K562 (cell line): ENCODE results near the gene KLK7. TPM values are rescaled to one million over a fixed set of nuclear protein-coding genes. Genes with fewer than 3 reads are reported as not detected.
A peak's percentile ranks its signal among the peaks of the same experiment; 100 is the strongest.

Experiments used
- ATAC-seq: fragments of 200-7000 bp; cut with Tn5 transposase; 3 replicates; pipeline ENCODE4 v1.9.1; 2020; ENCODE audit warnings: moderate library complexity
- BruUV-seq: library from RNA; stranded (reverse); fragments of 400-500 nt; replicated peaks from 2 replicates; lab custom pipeline; 2021; lab: Mats Ljungman, UMichigan
- CTCF ChIA-PET: fragments of 300-600 bp; formaldehyde crosslinking; extraction: SDS; loops from one replicate; lab custom pipeline; 2021; ENCODE audit warnings: low intra/inter-chr PET ratio; lab: Yijun Ruan, JAX
- POLR2A ChIA-PET: fragments of 300-600, 350-650 bp; sonication (Branson Sonifier 250); formaldehyde crosslinking; extraction: SDS; loops from one replicate; lab custom pipeline; 2021; ENCODE audit warnings: antibody characterized with exemption, inconsistent platforms; lab: Yijun Ruan, JAX
- DNase-seq, 4 experiments: peaks; one replicate each; pipeline versions ENCODE4 v3.0.0 to v3.0.0-alpha.2; 2011 to 2018; ENCODE audit warnings: low spot score in 3 of 4, mixed read lengths in 3 of 4; ENCODE audit errors: extremely low read depth in 1 of 4
- FAIRE-seq: peaks from 2 replicates; lab custom pipeline; 2011; peaks lifted over from hg19 to GRCh38; lab: Jason Lieb, UNC
- H2AFZ ChIP-seq: 2 replicates; pipeline ENCODE4 v1.6.0; 2011; ENCODE audit warnings: low read depth, low read length, control low read depth, inconsistent platforms
- H3K27ac ChIP-seq: fragments of 200-600 bp; 3 replicates; pipeline ENCODE4 v1.8.0; 2011; ENCODE audit warnings: low read depth, mild to moderate bottlenecking, control low read depth, inconsistent platforms, low read length, moderate library complexity, mixed read lengths; ENCODE audit errors: extremely low read depth
- H3K27me3 ChIP-seq, 2 experiments: fragments of 300-600 bp in 1 of 2; 2 replicates in 1 of 2; 3 replicates in 1 of 2; pipeline versions ENCODE4 v1.6.0 to v1.8.0; 2011; ENCODE audit warnings: inconsistent platforms in 2 of 2, low read length in 2 of 2, mild to moderate bottlenecking in 1 of 2, mixed read lengths in 1 of 2, moderate library complexity in 1 of 2; ENCODE audit not compliant: control insufficient read depth in 2 of 2, insufficient read depth in 2 of 2
- H3K36me3 ChIP-seq: fragments of 300-600 bp; 3 replicates; pipeline ENCODE4 v1.8.0; 2011; ENCODE audit warnings: mild to moderate bottlenecking, low read length, inconsistent platforms; ENCODE audit not compliant: control insufficient read depth, insufficient read depth
- H3K4me1 ChIP-seq, 2 experiments: fragments of 200-600 bp in 1 of 2; replicated peaks in 1 of 2; 2 replicates in 1 of 2; 3 replicates in 1 of 2; pipeline versions ENCODE4 v1.5.1 to v1.8.0; 2011; ENCODE audit warnings: inconsistent platforms in 2 of 2, low read length in 2 of 2, mild to moderate bottlenecking in 1 of 2, mixed read lengths in 1 of 2, moderate library complexity in 1 of 2; ENCODE audit not compliant: control insufficient read depth in 2 of 2, insufficient read depth in 2 of 2
- H3K4me2 ChIP-seq: 2 replicates; pipeline ENCODE4 v1.6.1; 2011; ENCODE audit warnings: low read length, control low read depth, inconsistent platforms, mixed read lengths; ENCODE audit not compliant: insufficient read depth
- H3K4me3 ChIP-seq: fragments of 200-600 bp; sonication (generic), shearing (Covaris generic); 2 replicates; pipeline ENCODE4 v1.5.1; 2016; ENCODE audit warnings: control low read depth, inconsistent platforms
- H3K79me2 ChIP-seq: fragments of 200-600 bp; 3 replicates; pipeline ENCODE4 v1.8.0; 2011; ENCODE audit warnings: low read length, inconsistent platforms; ENCODE audit not compliant: control insufficient read depth, insufficient read depth
- H3K9ac ChIP-seq, 2 experiments: 2 replicates each; pipeline versions ENCODE4 v1.6.0 to v1.6.1; 2011; ENCODE audit warnings: low read depth in 2 of 2, low read length in 2 of 2, control low read depth in 1 of 2, inconsistent platforms in 1 of 2, mild to moderate bottlenecking in 1 of 2, mixed read lengths in 1 of 2; ENCODE audit not compliant: insufficient read depth in 1 of 2
- H3K9me1 ChIP-seq: one replicate; pipeline ENCODE4 v1.6.0; 2011; ENCODE audit warnings: inconsistent platforms, mild to moderate bottlenecking, low read length, moderate library complexity; ENCODE audit not compliant: control insufficient read depth, insufficient read depth
- H3K9me3 ChIP-seq: replicated peaks from 2 replicates; pipeline ENCODE4 v1.5.1; 2011; ENCODE audit warnings: low read depth, low read length, inconsistent platforms; ENCODE audit not compliant: control insufficient read depth, insufficient read depth
- H4K20me1 ChIP-seq: replicated peaks from 2 replicates; pipeline ENCODE4 v1.6.1; 2011; ENCODE audit warnings: low read length, inconsistent platforms, mixed read lengths; ENCODE audit not compliant: control insufficient read depth, insufficient read depth
- ADNP ChIP-seq: fragments of 200-800 bp; sonication (Bioruptor generic); IDR thresholded peaks from 2 replicates; pipeline ENCODE4 v1.6.1; 2016; ENCODE audit warnings: missing genetic modification characterization, missing compliant biosample characterization
- BCOR ChIP-seq: fragments of 450-650 bp; IDR thresholded peaks from 2 replicates; pipeline ENCODE4 v1.6.1; 2016
- CHCHD3 ChIP-seq: fragments of 250-450 bp; sonication (Bioruptor Pico); IDR thresholded peaks from 2 replicates; pipeline ENCODE4 v2.1.2; 2022; ENCODE audit warnings: mild to moderate bottlenecking
- MEF2D ChIP-seq: conservative IDR thresholded peaks from 2 replicates; pipeline ENCODE4 v1.6.1; 2016; ENCODE audit warnings: low read depth, missing genetic modification characterization, missing compliant biosample characterization
- NR3C1 ChIP-seq: sonication (generic); formaldehyde crosslinking; IDR thresholded peaks from 2 replicates; pipeline ENCODE4 v1.8.1; 2022; ENCODE audit warnings: missing genetic modification reagents
- NRF1 ChIP-seq, 2 experiments: fragments of 450-650 bp; IDR thresholded peaks in 1 of 2; conservative IDR thresholded peaks in 1 of 2; 2 replicates each; pipeline ENCODE4 v1.6.1; 2014; ENCODE audit warnings: mild to moderate bottlenecking in 2 of 2
- PML ChIP-seq: IDR thresholded peaks from 2 replicates; pipeline ENCODE4 v1.6.1; 2012; ENCODE audit warnings: low read length, inconsistent platforms
- POLR2B ChIP-seq: fragments of 450-650 bp; IDR thresholded peaks from 2 replicates; pipeline ENCODE4 v1.6.1; 2018; ENCODE audit warnings: low read depth; ENCODE audit not compliant: partially characterized antibody
- RBM25 ChIP-seq: fragments of 200-400 bp; formaldehyde crosslinking; IDR thresholded peaks from 2 replicates; pipeline ENCODE4 v1.6.1; 2018; ENCODE audit warnings: low read length, low read depth, moderate library complexity; ENCODE audit not compliant: severe bottlenecking
- RCOR1 ChIP-seq, 2 experiments: IDR thresholded peaks; 2 replicates each; pipeline ENCODE4 v1.6.1; 2012; ENCODE audit warnings: low read depth in 2 of 2, low read length in 2 of 2, borderline replicate concordance in 1 of 2, improper control_type of control experiment in 1 of 2
- SOX6 ChIP-seq: fragments of 450-650 bp; IDR thresholded peaks from 2 replicates; pipeline ENCODE4 v1.6.1; 2014; ENCODE audit warnings: mild to moderate bottlenecking
- STAT5B ChIP-seq: fragments of 250-450 bp; sonication (Bioruptor Pico); IDR thresholded peaks from 2 replicates; pipeline ENCODE4 v1.8.0; 2021; ENCODE audit warnings: mild to moderate bottlenecking, inconsistent platforms
- ZNF239 ChIP-seq: fragments of 250-450 bp; sonication (Bioruptor Pico); IDR thresholded peaks from 2 replicates; pipeline ENCODE4 v1.4.0; 2020; ENCODE audit warnings: mild to moderate bottlenecking
- WGBS: fragments of 100-300 bp; shearing (Covaris generic); methylation state at CpG from one replicate; pipeline ENCODE4 v1.1.6; 2016; ENCODE audit warnings: low coverage, mixed read lengths; ENCODE audit not compliant: insufficient coverage; ENCODE audit errors: missing lambda C conversion rate; 5-methylcytosine and 5-hydroxymethylcytosine counted together
- in situ Hi-C: fragments of 300-500 bp; cut with MboI; formaldehyde crosslinking; loops from 4 replicates; pipeline ENCODE4 v1.15.0; 2018; ENCODE audit warnings: inconsistent platforms, mixed read lengths
- intact Hi-C: fragments of 100-400 bp; cut with micrococcal nuclease; formaldehyde crosslinking; loops from 2 replicates; pipeline ENCODE4 v1.14.2; 2022
- polyA plus RNA-seq, 8 experiments: library from polyadenylated mRNA; depleted of rRNA in 4 of 8; stranded (reverse) in 5 of 8; unstranded in 3 of 8; fragments of >200 nt; fragmentation: Nextera tagmentation in 2 of 8; fragmentation: Illumina TruSeq in 1 of 8; extraction: Ambion mirVana in 2 of 8; extraction: Trizol in 1 of 8; gene quantifications; 2 replicates each; pipeline versions ENCODE4 v1.2.1 to v1.2.3, GENCODE V29; 2011 to 2014; ENCODE audit warnings: inconsistent platforms in 1 of 8, missing spikeins in 1 of 8
- total RNA-seq, 7 experiments: library from RNA; depleted of rRNA in 6 of 7; stranded (reverse); fragments of >200 nt in 6 of 7; fragmentation: Illumina TruSeq in 2 of 7; extraction: Trizol in 2 of 7; gene quantifications; 2 replicates each; pipeline versions ENCODE4 v1.2.1 to v1.2.3, GENCODE V29; 2011 to 2021; ENCODE audit warnings: low replicate concordance in 1 of 7
- TF ChIP-seq, protein P1 (sequence below): fragments of 450-650 bp; formaldehyde crosslinking; IDR thresholded peaks from 2 replicates; pipeline ENCODE4 v1.4.0; 2020; ENCODE audit warnings: mild to moderate bottlenecking
- TF ChIP-seq, protein P2 (sequence below): sonication (generic); formaldehyde crosslinking; IDR thresholded peaks from 2 replicates; pipeline ENCODE4 v1.8.0; 2023; ENCODE audit warnings: mild to moderate bottlenecking, missing genetic modification reagents
- TF ChIP-seq, protein P3 (sequence below): fragments of 450-650 bp; IDR thresholded peaks from 2 replicates; pipeline ENCODE4 v1.6.1; 2016

KLK7 gene
- total and polyA plus RNA-seq, 9 of the 15 experiments (the other 6 are each of a cell fraction or from before 2014, with no cell fraction given) = 0.03 TPM; not detected in 8

DNA sequence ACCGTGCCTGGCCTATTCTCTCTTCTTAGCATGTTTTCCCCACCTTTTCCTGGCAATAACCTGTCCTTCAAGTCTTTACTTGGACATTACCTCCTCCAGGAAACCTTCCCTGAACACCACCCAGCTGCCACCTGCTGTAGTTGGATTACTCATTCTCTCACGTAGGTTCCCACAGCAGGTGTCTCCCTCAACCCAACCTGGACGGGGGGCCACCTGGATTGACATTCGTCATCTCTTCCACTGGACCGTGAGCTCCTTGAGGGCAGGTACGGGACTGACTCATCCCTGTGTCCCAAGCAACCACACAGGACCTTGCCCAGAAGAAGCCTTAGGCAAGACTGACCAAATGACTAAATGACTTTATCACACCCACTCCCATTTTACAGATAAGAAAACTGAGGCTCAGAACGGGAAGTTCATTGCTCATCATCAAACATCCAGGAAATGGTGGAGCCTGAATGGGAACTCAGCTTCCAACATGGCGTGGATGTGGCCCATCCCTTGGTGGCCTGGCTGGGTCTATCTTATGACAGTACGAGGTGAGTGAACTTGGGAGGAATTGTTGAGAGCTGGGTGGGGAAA lies 10.8 kb downstream of the KLK7 start:
- Histone ChIP-seq H3K9ac (no peak overlapping the region), H3K4me1 (peaks cover 0 to 10% of the 10 kb centered on the region in 2 experiments; a peak in 2 of 5 replicates), H3K9me3 (no peaks in the 10 kb centered on the region), H3K27ac (no peak overlapping the region), H3K79me2 (no peaks in the 10 kb centered on the region), H4K20me1 (no peaks in the 10 kb centered on the region), H3K36me3 (no peaks in the 10 kb centered on the region), H2AFZ (no peak overlapping the region), H3K9me1 (no peaks in the 10 kb centered on the region), H3K4me2 (no peak overlapping the region), H3K27me3 (peaks cover 5 to 34% of the 10 kb centered on the region in 2 experiments; a peak in 4 of 5 replicates), H3K4me3 (no peak overlapping the region)
- FAIRE-seq = no peak
- ChIA-PET CTCF (no interaction called here), POLR2A (no interaction called here)
- no peak for DNase-seq
- no TSS peak for BruUV-seq
- in situ Hi-C loops (no loop called here), intact Hi-C loops (no loop called here)
- WGBS = 0% methylated on average over 8 of the region's 9 CpGs
- ATAC-seq = no peak
- TF ChIP-seq ZNF239 = no peak
- TF ChIP-seq STAT5B = no peak
- no peak for TF ChIP-seq CHCHD3 (CRISPR knock-in tag)
- no peak for TF ChIP-seq MEF2D (tag)
- no peak for TF ChIP-seq POLR2B
- TF ChIP-seq SOX6 = no peak
- TF ChIP-seq RCOR1 (IDR thresholded peaks at IDR 0.05; ENCODE audit: borderline replicate concordance in 1 of 2, low read depth in 2 of 2, low read length in 2 of 2) = 0 out of 4 replicates have a peak, but pooled peaks of 1 of the 2 experiments have one; percentile 9
- TF ChIP-seq, protein P1, sequence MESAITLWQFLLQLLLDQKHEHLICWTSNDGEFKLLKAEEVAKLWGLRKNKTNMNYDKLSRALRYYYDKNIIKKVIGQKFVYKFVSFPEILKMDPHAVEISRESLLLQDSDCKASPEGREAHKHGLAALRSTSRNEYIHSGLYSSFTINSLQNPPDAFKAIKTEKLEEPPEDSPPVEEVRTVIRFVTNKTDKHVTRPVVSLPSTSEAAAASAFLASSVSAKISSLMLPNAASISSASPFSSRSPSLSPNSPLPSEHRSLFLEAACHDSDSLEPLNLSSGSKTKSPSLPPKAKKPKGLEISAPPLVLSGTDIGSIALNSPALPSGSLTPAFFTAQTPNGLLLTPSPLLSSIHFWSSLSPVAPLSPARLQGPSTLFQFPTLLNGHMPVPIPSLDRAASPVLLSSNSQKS = no peak
- TF ChIP-seq, protein P2, sequence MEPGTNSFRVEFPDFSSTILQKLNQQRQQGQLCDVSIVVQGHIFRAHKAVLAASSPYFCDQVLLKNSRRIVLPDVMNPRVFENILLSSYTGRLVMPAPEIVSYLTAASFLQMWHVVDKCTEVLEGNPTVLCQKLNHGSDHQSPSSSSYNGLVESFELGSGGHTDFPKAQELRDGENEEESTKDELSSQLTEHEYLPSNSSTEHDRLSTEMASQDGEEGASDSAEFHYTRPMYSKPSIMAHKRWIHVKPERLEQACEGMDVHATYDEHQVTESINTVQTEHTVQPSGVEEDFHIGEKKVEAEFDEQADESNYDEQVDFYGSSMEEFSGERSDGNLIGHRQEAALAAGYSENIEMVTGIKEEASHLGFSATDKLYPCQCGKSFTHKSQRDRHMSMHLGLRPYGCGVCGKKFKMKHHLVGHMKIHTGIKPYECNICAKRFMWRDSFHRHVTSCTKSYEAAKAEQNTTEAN (CRISPR knock-in tag) = no peak
- peak; percentile 66 for TF ChIP-seq BCOR
- TF ChIP-seq NRF1 (conservative IDR thresholded peaks at IDR 0.05 in 1 of 2, IDR thresholded peaks at IDR 0.05 in 1 of 2) = no peak
- peak; percentile 42; the same call in 1 of the 2 replicates for TF ChIP-seq ADNP (tag)
- no peak for TF ChIP-seq PML
- peak; percentile 67 for TF ChIP-seq RBM25
- TF ChIP-seq, protein P3, sequence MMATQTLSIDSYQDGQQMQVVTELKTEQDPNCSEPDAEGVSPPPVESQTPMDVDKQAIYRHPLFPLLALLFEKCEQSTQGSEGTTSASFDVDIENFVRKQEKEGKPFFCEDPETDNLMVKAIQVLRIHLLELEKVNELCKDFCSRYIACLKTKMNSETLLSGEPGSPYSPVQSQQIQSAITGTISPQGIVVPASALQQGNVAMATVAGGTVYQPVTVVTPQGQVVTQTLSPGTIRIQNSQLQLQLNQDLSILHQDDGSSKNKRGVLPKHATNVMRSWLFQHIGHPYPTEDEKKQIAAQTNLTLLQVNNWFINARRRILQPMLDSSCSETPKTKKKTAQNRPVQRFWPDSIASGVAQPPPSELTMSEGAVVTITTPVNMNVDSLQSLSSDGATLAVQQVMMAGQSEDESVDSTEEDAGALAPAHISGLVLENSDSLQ = no peak
- TF ChIP-seq NR3C1 (CRISPR knock-in tag) = no peak
